IMR-90 (cell line): ENCODE measurements around the gene CERS6. TPM values are rescaled to one million over a fixed set of nuclear protein-coding genes. Genes with fewer than 3 reads are reported as not detected.

ENCODE experiments used
- ATAC-seq: fragments of 200-7000 bp; cut with Tn5 transposase; 2 replicates; pipeline ENCODE4 v1.9.1; 2020; ENCODE audit warnings: low read depth, mild to moderate bottlenecking, moderate library complexity
- BruUV-seq: library from RNA; stranded (reverse); fragments of 400-500 nt; replicated peaks from 2 replicates; lab custom pipeline; 2021; lab: Mats Ljungman, UMichigan
- CTCF ChIA-PET: fragments of 300-600 bp; formaldehyde crosslinking; extraction: SDS; loops from one replicate; lab custom pipeline; 2021; ENCODE audit warnings: antibody characterized with exemption; lab: Yijun Ruan, JAX
- POLR2A ChIA-PET: fragments of 300-600 bp; sonication (Branson Sonifier 250); formaldehyde crosslinking; loops from one replicate; lab custom pipeline; 2022; ENCODE audit warnings: antibody characterized with exemption; ENCODE audit not compliant: unreplicated experiment; lab: Charles Lee
- DNase-seq: peaks from one replicate; pipeline ENCODE4 v3.0.0; 2013
- H2AFZ ChIP-seq: replicated peaks from 2 replicates; pipeline ENCODE3; 2013; ENCODE audit warnings: low read length, mild to moderate bottlenecking; ENCODE audit not compliant: poor library complexity
- H2AK5ac ChIP-seq: 2 replicates; pipeline ENCODE4 v1.6.1; 2013; ENCODE audit warnings: low read depth, low read length, inconsistent platforms
- H2AK9ac ChIP-seq: replicated peaks from 2 replicates; pipeline ENCODE3; 2013; ENCODE audit warnings: mild to moderate bottlenecking, low read depth, low read length, moderate library complexity; ENCODE audit not compliant: poor library complexity
- H2BK120ac ChIP-seq: 2 replicates; pipeline ENCODE4 v1.6.1; 2013; ENCODE audit warnings: low read depth, low read length, inconsistent platforms
- H2BK15ac ChIP-seq: 3 replicates; pipeline ENCODE4 v1.6.1; 2013; ENCODE audit warnings: low read depth, low read length, inconsistent platforms
- H2BK20ac ChIP-seq: 2 replicates; pipeline ENCODE4 v1.6.1; 2013; ENCODE audit warnings: low read depth, mild to moderate bottlenecking, inconsistent platforms, low read length, moderate library complexity
- H2BK5ac ChIP-seq: 2 replicates; pipeline ENCODE4 v1.6.1; 2013; ENCODE audit warnings: mild to moderate bottlenecking, low read depth, low read length, inconsistent platforms; ENCODE audit not compliant: poor library complexity, severe bottlenecking
- H3K14ac ChIP-seq: replicated peaks from 2 replicates; pipeline ENCODE4 v1.6.1; 2013; ENCODE audit warnings: low read depth, low read length, inconsistent platforms
- H3K18ac ChIP-seq: 2 replicates; pipeline ENCODE4 v1.6.1; 2013; ENCODE audit warnings: low read depth, low read length, control low read depth
- H3K23ac ChIP-seq: 2 replicates; pipeline ENCODE4 v1.6.1; 2013; ENCODE audit warnings: low read depth, low read length, inconsistent platforms
- H3K27ac ChIP-seq: 2 replicates; pipeline ENCODE4 v1.5.1; 2013; ENCODE audit warnings: mild to moderate bottlenecking, control low read depth, low read length; ENCODE audit not compliant: insufficient read depth
- H3K27me3 ChIP-seq: 2 replicates; pipeline ENCODE4 v1.6.1; 2013; ENCODE audit warnings: low read length; ENCODE audit not compliant: control insufficient read depth, insufficient read depth
- H3K36me3 ChIP-seq: 2 replicates; pipeline ENCODE4 v1.6.1; 2013; ENCODE audit warnings: low read length, mixed read lengths; ENCODE audit not compliant: control insufficient read depth, insufficient read depth
- H3K4ac ChIP-seq: 2 replicates; pipeline ENCODE4 v1.6.1; 2013; ENCODE audit warnings: low read depth, low read length, inconsistent platforms
- H3K4me1 ChIP-seq: 2 replicates; pipeline ENCODE4 v1.6.1; 2013; ENCODE audit warnings: low read length, mixed read lengths; ENCODE audit not compliant: control insufficient read depth, insufficient read depth
- H3K4me2 ChIP-seq: 2 replicates; pipeline ENCODE4 v1.6.1; 2013; ENCODE audit warnings: low read depth, mild to moderate bottlenecking, control low read depth, low read length, moderate library complexity
- H3K4me3 ChIP-seq: 2 replicates; pipeline ENCODE4 v1.5.1; 2013; ENCODE audit warnings: low read depth, mild to moderate bottlenecking, control low read depth, low read length, moderate library complexity; ENCODE audit not compliant: insufficient read depth
- H3K56ac ChIP-seq: 2 replicates; pipeline ENCODE4 v1.6.1; 2013; ENCODE audit warnings: low read length, inconsistent platforms; ENCODE audit not compliant: insufficient read depth; ENCODE audit errors: extremely low read depth
- H3K79me1 ChIP-seq, 2 experiments: 2 replicates each; pipeline ENCODE4 v1.6.1; 2013; ENCODE audit warnings: low read length in 2 of 2, inconsistent platforms in 1 of 2, low read depth in 1 of 2
- H3K9ac ChIP-seq: 2 replicates; pipeline ENCODE4 v1.6.1; 2013; ENCODE audit warnings: low read depth, low read length, control low read depth
- H3K9me1 ChIP-seq: 2 replicates; pipeline ENCODE4 v1.6.1; 2013; ENCODE audit warnings: low read length, inconsistent platforms; ENCODE audit not compliant: insufficient read depth
- H3K9me3 ChIP-seq: 2 replicates; pipeline ENCODE4 v1.6.1; 2013; ENCODE audit warnings: low read length; ENCODE audit not compliant: control insufficient read depth, insufficient read depth
- H4K20me1 ChIP-seq: 2 replicates; pipeline ENCODE4 v1.6.1; 2013; ENCODE audit warnings: low read length, inconsistent platforms; ENCODE audit not compliant: insufficient read depth
- H4K5ac ChIP-seq: 2 replicates; pipeline ENCODE4 v1.6.1; 2013; ENCODE audit warnings: mild to moderate bottlenecking, low read depth, low read length, control low read depth
- H4K8ac ChIP-seq, 2 experiments: 2 replicates each; pipeline ENCODE4 v1.6.1; 2013; ENCODE audit warnings: low read depth in 2 of 2, low read length in 2 of 2, control low read depth in 1 of 2, inconsistent platforms in 1 of 2
- H4K91ac ChIP-seq: 2 replicates; pipeline ENCODE4 v1.6.1; 2013; ENCODE audit warnings: low read depth, low read length, inconsistent platforms; ENCODE audit not compliant: insufficient read depth
- CHD1 ChIP-seq: IDR thresholded peaks from 2 replicates; pipeline ENCODE4 v1.6.1; 2012; ENCODE audit warnings: low read depth, low read length, improper control_type of control experiment
- FOS ChIP-seq: fragments of 150-350 bp; IDR thresholded peaks from 2 replicates; pipeline ENCODE4 v1.6.1; 2016; ENCODE audit warnings: low read depth, low read length
- RAD21 ChIP-seq: IDR thresholded peaks from 2 replicates; pipeline ENCODE4 v1.6.1; 2012; ENCODE audit warnings: low read length, improper control_type of control experiment
- RFX5 ChIP-seq: IDR thresholded peaks from 2 replicates; pipeline ENCODE4 v1.8.0; 2012; ENCODE audit warnings: low read depth, mild to moderate bottlenecking, low read length, moderate library complexity
- SMC3 ChIP-seq: fragments of 150-350 bp; IDR thresholded peaks from 2 replicates; pipeline ENCODE4 v1.6.1; 2016; ENCODE audit warnings: low read depth, mild to moderate bottlenecking, antibody characterized with exemption, low read length, moderate library complexity
- WGBS, 2 experiments: methylation state at CpG; one replicate each; pipeline versions ENCODE4 v1.1.5 to v1.1.7; 2013; ENCODE audit warnings: missing lambda C conversion rate in 2 of 2; ENCODE audit not compliant: insufficient read length in 1 of 2; ENCODE audit errors: extremely low coverage in 2 of 2; 5-methylcytosine and 5-hydroxymethylcytosine counted together
- dilution Hi-C: fragments of 300-500 bp; cut with HindIII; formaldehyde crosslinking; loops from one replicate; pipeline ENCODE4 v1.14.3; 2018; ENCODE audit warnings: low sequenced_read_pairs; ENCODE audit not compliant: unreplicated experiment
- in situ Hi-C: fragments of 300-500 bp; cut with MboI; formaldehyde crosslinking; loops from 3 replicates; pipeline ENCODE4 v1.14.3; 2019; ENCODE audit warnings: low sequenced_read_pairs, inconsistent platforms, mixed read lengths
- intact Hi-C: fragments of 100-400 bp; cut with micrococcal nuclease; formaldehyde crosslinking; loops from 2 replicates; pipeline ENCODE4 v1.10.0; 2022
- polyA plus RNA-seq, 3 experiments: library from polyadenylated mRNA; depleted of rRNA; stranded (reverse); fragments of >200 nt; gene quantifications; 2 replicates each; pipeline ENCODE4 v1.2.3, GENCODE V29; 2012; ENCODE audit warnings: low replicate concordance in 1 of 3
- total RNA-seq: library from RNA; depleted of rRNA; stranded (reverse); fragments of >200 nt; gene quantifications from 2 replicates; pipeline ENCODE4 v1.2.3, GENCODE V29; 2012
- TF ChIP-seq, protein P1 (sequence below): fragments of 150-350 bp; IDR thresholded peaks from 2 replicates; pipeline ENCODE4 v1.6.1; 2017; ENCODE audit warnings: mild to moderate bottlenecking, antibody characterized with exemption, low read length, low read depth
- TF ChIP-seq, protein P2 (sequence below): conservative IDR thresholded peaks from 2 replicates; pipeline ENCODE4 v1.5.1; 2012; ENCODE audit warnings: mild to moderate bottlenecking, low read depth, low read length, improper control_type of control experiment

Gene CERS6
- total and polyA plus RNA-seq, 2 of the 4 experiments (the other 2 are of a cell fraction) = 2.1 to 5.7 TPM

DNA sequence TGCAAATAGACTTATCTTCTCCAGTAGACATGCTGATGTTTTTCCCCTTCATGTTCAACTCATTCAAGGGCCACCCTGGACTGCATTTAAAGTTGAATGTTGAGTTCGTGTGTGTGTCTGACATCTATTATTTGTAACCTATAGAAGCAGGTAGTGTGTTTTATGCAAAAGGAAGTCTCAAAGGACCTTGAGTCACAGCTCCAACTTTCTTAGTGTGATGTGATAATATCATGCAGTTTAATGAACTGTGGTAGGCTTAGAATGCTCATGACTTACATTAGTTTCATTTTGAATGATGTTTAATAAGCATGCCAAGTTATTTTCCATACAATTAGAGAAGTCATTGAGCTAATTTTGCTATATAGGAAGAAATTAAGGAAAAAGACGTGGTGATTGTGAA lies 67.9 kb downstream of the CERS6 start:
- H3K4me1 ChIP-seq = peaks cover 4% of the 10 kb centered on the region; the same call in 1 of the 2 replicates
- POLR2A ChIA-PET = no interaction called here
- H3K4me2 ChIP-seq = no peak overlapping the region
- no peak overlapping the region for H2AK5ac ChIP-seq
- H2BK5ac ChIP-seq = no peak overlapping the region
- no peak overlapping the region for H2AK9ac ChIP-seq
- no peak overlapping the region for H3K9ac ChIP-seq
- H3K27me3 ChIP-seq = no peaks in the 10 kb centered on the region
- no peaks in the 10 kb centered on the region for H3K9me1 ChIP-seq
- H2BK120ac ChIP-seq = no peak overlapping the region
- no peak overlapping the region for H4K8ac ChIP-seq
- H3K56ac ChIP-seq = no peak overlapping the region
- no peak for TF ChIP-seq FOS
- no peak for TF ChIP-seq SMC3
- TF ChIP-seq CHD1 = no peak
- TF ChIP-seq, protein P1, sequence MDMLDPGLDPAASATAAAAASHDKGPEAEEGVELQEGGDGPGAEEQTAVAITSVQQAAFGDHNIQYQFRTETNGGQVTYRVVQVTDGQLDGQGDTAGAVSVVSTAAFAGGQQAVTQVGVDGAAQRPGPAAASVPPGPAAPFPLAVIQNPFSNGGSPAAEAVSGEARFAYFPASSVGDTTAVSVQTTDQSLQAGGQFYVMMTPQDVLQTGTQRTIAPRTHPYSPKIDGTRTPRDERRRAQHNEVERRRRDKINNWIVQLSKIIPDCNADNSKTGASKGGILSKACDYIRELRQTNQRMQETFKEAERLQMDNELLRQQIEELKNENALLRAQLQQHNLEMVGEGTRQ = no peak
- TF ChIP-seq, protein P2, sequence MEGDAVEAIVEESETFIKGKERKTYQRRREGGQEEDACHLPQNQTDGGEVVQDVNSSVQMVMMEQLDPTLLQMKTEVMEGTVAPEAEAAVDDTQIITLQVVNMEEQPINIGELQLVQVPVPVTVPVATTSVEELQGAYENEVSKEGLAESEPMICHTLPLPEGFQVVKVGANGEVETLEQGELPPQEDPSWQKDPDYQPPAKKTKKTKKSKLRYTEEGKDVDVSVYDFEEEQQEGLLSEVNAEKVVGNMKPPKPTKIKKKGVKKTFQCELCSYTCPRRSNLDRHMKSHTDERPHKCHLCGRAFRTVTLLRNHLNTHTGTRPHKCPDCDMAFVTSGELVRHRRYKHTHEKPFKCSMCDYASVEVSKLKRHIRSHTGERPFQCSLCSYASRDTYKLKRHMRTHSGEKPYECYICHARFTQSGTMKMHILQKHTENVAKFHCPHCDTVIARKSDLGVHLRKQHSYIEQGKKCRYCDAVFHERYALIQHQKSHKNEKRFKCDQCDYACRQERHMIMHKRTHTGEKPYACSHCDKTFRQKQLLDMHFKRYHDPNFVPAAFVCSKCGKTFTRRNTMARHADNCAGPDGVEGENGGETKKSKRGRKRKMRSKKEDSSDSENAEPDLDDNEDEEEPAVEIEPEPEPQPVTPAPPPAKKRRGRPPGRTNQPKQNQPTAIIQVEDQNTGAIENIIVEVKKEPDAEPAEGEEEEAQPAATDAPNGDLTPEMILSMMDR = no peak
- no peak for TF ChIP-seq RAD21
- TF ChIP-seq RFX5 = no peak
- no peaks in the 10 kb centered on the region for H4K20me1 ChIP-seq
- DNase-seq (no peak), ATAC-seq (no peak)
- H3K79me1 ChIP-seq = 0 out of 4 replicates have a peak, but pooled peaks cover 0 to 5% of the 10 kb centered on the region in 2 experiments
- no peaks in the 10 kb centered on the region for H3K36me3 ChIP-seq
- intact Hi-C loops (no loop called here), dilution Hi-C loops (no loop called here), in situ Hi-C loops (no loop called here)
- no peak overlapping the region for H2AFZ ChIP-seq
- H3K23ac ChIP-seq = no peak overlapping the region
- H4K5ac ChIP-seq = no peak overlapping the region
- H3K4ac ChIP-seq = no peak overlapping the region
- H3K14ac ChIP-seq = no peak overlapping the region
- no peak overlapping the region for H3K4me3 ChIP-seq
- CTCF ChIA-PET = no interaction called here
- no peak overlapping the region for H3K27ac ChIP-seq
- BruUV-seq = no TSS peak
- H3K9me3 ChIP-seq = no peaks in the 10 kb centered on the region
- H4K91ac ChIP-seq = no peak overlapping the region
- no peak overlapping the region for H3K18ac ChIP-seq
- no peak overlapping the region for H2BK15ac ChIP-seq
- no peak overlapping the region for H2BK20ac ChIP-seq
- no CpG with 5 or more reads among the region's 2 CpGs for WGBS, 2 experiments
